ENCODE results near the gene HTR3B.

Gene HTR3B, protein sequence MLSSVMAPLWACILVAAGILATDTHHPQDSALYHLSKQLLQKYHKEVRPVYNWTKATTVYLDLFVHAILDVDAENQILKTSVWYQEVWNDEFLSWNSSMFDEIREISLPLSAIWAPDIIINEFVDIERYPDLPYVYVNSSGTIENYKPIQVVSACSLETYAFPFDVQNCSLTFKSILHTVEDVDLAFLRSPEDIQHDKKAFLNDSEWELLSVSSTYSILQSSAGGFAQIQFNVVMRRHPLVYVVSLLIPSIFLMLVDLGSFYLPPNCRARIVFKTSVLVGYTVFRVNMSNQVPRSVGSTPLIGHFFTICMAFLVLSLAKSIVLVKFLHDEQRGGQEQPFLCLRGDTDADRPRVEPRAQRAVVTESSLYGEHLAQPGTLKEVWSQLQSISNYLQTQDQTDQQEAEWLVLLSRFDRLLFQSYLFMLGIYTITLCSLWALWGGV

DNA sequence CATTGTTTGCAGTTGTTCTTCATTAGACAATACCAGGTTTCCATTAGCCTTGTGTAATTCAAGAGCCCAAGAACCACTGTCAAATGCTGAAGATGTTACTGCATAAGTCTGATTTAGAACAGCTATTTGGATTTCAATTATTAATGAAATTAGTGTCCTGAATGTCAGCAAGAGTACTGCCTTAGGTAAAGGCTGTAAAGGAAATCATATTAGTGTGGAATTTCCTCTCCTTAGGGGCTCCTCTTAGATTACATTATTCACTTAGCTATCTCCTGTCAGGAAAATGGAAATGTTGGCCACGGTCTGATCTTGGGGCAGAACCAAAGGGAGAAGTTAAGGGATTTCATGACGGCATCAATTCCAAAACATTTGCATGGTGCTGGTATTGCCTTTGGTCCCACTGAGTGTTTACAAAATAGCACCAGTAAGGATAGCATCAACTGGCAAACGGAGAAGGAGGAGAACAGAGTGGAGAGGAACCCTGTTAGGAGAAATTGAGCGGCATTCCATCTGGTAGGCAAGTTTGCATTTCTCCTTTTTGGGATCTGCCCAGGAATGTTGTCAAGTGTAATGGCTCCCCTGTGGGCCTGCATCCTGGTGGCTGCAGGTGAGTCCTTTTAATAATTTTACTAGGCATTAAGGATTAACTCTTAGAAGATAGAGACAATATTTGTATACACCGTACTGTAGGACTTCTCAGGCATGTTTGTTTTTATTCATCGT is at the start of gene HTR3B:
Gene HTR3B, plus strand, starts transcription at position 418 of the 723 bp plus-strand sequence. Its CDS starts 138 bp downstream, at position 556.
- TF ChIP-seq ZNF8 (CRISPR knock-in tag; IDR thresholded peaks at IDR 0.05), result no peak
- TF ChIP-seq CSDC2 (CRISPR knock-in tag; IDR thresholded peaks at IDR 0.05), result no peak
- peak; percentile 39; the same call in 1 of the 2 replicates for TF ChIP-seq ESRRG (CRISPR knock-in tag; IDR thresholded peaks at IDR 0.05)
- peak; percentile 50; the same call in 1 of the 2 replicates for TF ChIP-seq TCF4 (CRISPR knock-in tag; IDR thresholded peaks at IDR 0.05; ENCODE audit: borderline replicate concordance)
- no peak for TF ChIP-seq ZNF565 (CRISPR knock-in tag; conservative IDR thresholded peaks at IDR 0.05; ENCODE audit: low read depth)
- no peak for TF ChIP-seq BACH2 (CRISPR knock-in tag; IDR thresholded peaks at IDR 0.05; ENCODE audit: borderline replicate concordance)
- TF ChIP-seq, protein P1, sequence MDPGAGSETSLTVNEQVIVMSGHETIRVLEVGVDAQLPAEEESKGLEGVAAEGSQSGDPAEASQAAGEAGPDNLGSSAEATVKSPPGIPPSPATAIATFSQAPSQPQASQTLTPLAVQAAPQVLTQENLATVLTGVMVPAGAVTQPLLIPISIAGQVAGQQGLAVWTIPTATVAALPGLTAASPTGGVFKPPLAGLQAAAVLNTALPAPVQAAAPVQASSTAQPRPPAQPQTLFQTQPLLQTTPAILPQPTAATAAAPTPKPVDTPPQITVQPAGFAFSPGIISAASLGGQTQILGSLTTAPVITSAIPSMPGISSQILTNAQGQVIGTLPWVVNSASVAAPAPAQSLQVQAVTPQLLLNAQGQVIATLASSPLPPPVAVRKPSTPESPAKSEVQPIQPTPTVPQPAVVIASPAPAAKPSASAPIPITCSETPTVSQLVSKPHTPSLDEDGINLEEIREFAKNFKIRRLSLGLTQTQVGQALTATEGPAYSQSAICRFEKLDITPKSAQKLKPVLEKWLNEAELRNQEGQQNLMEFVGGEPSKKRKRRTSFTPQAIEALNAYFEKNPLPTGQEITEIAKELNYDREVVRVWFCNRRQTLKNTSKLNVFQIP (CRISPR knock-in tag; IDR thresholded peaks at IDR 0.05; ENCODE audit: borderline replicate concordance, low read depth), result no peak; the same call in 1 of the 2 replicates
- TF ChIP-seq, protein P2, sequence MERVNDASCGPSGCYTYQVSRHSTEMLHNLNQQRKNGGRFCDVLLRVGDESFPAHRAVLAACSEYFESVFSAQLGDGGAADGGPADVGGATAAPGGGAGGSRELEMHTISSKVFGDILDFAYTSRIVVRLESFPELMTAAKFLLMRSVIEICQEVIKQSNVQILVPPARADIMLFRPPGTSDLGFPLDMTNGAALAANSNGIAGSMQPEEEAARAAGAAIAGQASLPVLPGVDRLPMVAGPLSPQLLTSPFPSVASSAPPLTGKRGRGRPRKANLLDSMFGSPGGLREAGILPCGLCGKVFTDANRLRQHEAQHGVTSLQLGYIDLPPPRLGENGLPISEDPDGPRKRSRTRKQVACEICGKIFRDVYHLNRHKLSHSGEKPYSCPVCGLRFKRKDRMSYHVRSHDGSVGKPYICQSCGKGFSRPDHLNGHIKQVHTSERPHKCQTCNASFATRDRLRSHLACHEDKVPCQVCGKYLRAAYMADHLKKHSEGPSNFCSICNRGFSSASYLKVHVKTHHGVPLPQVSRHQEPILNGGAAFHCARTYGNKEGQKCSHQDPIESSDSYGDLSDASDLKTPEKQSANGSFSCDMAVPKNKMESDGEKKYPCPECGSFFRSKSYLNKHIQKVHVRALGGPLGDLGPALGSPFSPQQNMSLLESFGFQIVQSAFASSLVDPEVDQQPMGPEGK (CRISPR knock-in tag; IDR thresholded peaks at IDR 0.05; ENCODE audit: borderline replicate concordance), result 0 out of 2 replicates have a peak, but pooled peaks have one; percentile 25
- TF ChIP-seq ARNTL (CRISPR knock-in tag; IDR thresholded peaks at IDR 0.05; ENCODE audit: borderline replicate concordance, low read depth), result no peak
- TF ChIP-seq, protein P3, sequence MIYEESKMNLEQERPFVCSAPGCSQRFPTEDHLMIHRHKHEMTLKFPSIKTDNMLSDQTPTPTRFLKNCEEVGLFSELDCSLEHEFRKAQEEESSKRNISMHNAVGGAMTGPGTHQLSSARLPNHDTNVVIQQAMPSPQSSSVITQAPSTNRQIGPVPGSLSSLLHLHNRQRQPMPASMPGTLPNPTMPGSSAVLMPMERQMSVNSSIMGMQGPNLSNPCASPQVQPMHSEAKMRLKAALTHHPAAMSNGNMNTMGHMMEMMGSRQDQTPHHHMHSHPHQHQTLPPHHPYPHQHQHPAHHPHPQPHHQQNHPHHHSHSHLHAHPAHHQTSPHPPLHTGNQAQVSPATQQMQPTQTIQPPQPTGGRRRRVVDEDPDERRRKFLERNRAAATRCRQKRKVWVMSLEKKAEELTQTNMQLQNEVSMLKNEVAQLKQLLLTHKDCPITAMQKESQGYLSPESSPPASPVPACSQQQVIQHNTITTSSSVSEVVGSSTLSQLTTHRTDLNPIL (CRISPR knock-in tag; IDR thresholded peaks at IDR 0.05; ENCODE audit: low read depth), result peak; percentile 91
- no peak for TF ChIP-seq OSR1 (CRISPR knock-in tag; IDR thresholded peaks at IDR 0.05)
- peak; percentile 98 for TF ChIP-seq ISL1 (CRISPR knock-in tag; IDR thresholded peaks at IDR 0.05)
- TF ChIP-seq, protein P4, sequence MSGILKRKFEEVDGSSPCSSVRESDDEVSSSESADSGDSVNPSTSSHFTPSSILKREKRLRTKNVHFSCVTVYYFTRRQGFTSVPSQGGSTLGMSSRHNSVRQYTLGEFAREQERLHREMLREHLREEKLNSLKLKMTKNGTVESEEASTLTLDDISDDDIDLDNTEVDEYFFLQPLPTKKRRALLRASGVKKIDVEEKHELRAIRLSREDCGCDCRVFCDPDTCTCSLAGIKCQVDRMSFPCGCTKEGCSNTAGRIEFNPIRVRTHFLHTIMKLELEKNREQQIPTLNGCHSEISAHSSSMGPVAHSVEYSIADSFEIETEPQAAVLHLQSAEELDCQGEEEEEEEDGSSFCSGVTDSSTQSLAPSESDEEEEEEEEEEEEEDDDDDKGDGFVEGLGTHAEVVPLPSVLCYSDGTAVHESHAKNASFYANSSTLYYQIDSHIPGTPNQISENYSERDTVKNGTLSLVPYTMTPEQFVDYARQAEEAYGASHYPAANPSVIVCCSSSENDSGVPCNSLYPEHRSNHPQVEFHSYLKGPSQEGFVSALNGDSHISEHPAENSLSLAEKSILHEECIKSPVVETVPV (CRISPR knock-in tag; IDR thresholded peaks at IDR 0.05), result peak; percentile 75
- TF ChIP-seq PPARA (CRISPR knock-in tag; IDR thresholded peaks at IDR 0.05; ENCODE audit: borderline replicate concordance), result no peak
- peak; percentile 50; the same call in 1 of the 2 replicates for TF ChIP-seq ZC3H10 (CRISPR knock-in tag; IDR thresholded peaks at IDR 0.05)
- peak; percentile 90 for TF ChIP-seq SNAI2 (CRISPR knock-in tag; IDR thresholded peaks at IDR 0.05)
- TF ChIP-seq ZNF70 (CRISPR knock-in tag; IDR thresholded peaks at IDR 0.05), result 0 out of 2 replicates have a peak, but pooled peaks have one; percentile 34
- TF ChIP-seq RARB (CRISPR knock-in tag; IDR thresholded peaks at IDR 0.05), result no peak
- TF ChIP-seq, protein P5, sequence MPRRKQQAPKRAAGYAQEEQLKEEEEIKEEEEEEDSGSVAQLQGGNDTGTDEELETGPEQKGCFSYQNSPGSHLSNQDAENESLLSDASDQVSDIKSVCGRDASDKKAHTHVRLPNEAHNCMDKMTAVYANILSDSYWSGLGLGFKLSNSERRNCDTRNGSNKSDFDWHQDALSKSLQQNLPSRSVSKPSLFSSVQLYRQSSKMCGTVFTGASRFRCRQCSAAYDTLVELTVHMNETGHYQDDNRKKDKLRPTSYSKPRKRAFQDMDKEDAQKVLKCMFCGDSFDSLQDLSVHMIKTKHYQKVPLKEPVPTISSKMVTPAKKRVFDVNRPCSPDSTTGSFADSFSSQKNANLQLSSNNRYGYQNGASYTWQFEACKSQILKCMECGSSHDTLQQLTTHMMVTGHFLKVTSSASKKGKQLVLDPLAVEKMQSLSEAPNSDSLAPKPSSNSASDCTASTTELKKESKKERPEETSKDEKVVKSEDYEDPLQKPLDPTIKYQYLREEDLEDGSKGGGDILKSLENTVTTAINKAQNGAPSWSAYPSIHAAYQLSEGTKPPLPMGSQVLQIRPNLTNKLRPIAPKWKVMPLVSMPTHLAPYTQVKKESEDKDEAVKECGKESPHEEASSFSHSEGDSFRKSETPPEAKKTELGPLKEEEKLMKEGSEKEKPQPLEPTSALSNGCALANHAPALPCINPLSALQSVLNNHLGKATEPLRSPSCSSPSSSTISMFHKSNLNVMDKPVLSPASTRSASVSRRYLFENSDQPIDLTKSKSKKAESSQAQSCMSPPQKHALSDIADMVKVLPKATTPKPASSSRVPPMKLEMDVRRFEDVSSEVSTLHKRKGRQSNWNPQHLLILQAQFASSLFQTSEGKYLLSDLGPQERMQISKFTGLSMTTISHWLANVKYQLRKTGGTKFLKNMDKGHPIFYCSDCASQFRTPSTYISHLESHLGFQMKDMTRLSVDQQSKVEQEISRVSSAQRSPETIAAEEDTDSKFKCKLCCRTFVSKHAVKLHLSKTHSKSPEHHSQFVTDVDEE (CRISPR knock-in tag; IDR thresholded peaks at IDR 0.05), result peak; percentile 41; the same call in 1 of the 2 replicates
- 0 out of 2 replicates have a peak, but pooled peaks have one; percentile 44 for TF ChIP-seq ZFP3 (CRISPR knock-in tag; IDR thresholded peaks at IDR 0.05)
- no peak for TF ChIP-seq ZFP30 (CRISPR knock-in tag; IDR thresholded peaks at IDR 0.05)
- TF ChIP-seq TOX (CRISPR knock-in tag; IDR thresholded peaks at IDR 0.05; ENCODE audit: borderline replicate concordance), result no peak
- 0 out of 2 replicates have a peak, but pooled peaks have one; percentile 68 for TF ChIP-seq GLIS3 (CRISPR knock-in tag; IDR thresholded peaks at IDR 0.05)
- ATAC-seq, result peak; percentile 58
